Lower leg skin (tissue), 4 donors: ENCODE results near the gene ANKRD53. TPM values are rescaled to one million over a fixed set of nuclear protein-coding genes. Genes with fewer than 3 reads are reported as not detected.

Experiments used
- DNase-seq, 2 donors: peaks; one replicate each; pipeline ENCODE4 v3.0.0-alpha.2; 2019; ENCODE audit warnings: low spot score in 2 of 2
- H3K4me3 ChIP-seq: fragments of 200-600 bp; sonication (generic); 2 replicates; pipeline ENCODE4 v1.5.1; 2017; ENCODE audit warnings: mild to moderate bottlenecking, low read depth; ENCODE audit not compliant: poor library complexity, severe bottlenecking
- CTCF ChIP-seq, 3 donors: fragments of 450-650 bp; IDR thresholded peaks; one replicate each; pipeline ENCODE4 v1.5.1; 2016; ENCODE audit warnings: antibody characterized with exemption in 3 of 3, mild to moderate bottlenecking in 3 of 3, moderate library complexity in 2 of 3
- POLR2A ChIP-seq, 2 donors: fragments of 450-650 bp; IDR thresholded peaks; one replicate each; pipeline ENCODE4 v1.6.1; 2016 to 2017; ENCODE audit warnings: antibody characterized with exemption in 2 of 2, mild to moderate bottlenecking in 1 of 2, moderate library complexity in 1 of 2
- WGBS, 2 donors: methylation state at CpG; one replicate each; pipeline ENCODE4 v1.1.5; 2018; 5-methylcytosine and 5-hydroxymethylcytosine counted together
- intact Hi-C: fragments of 100-400 bp; cut with DNase I; formaldehyde crosslinking; loops from one replicate; pipeline ENCODE4 v1.15.0; 2023; ENCODE audit warnings: low total_unique reads
- total RNA-seq, 4 donors: library from RNA; depleted of rRNA; stranded (reverse); fragments of >200 nt; gene quantifications; one replicate each; pipeline ENCODE4 v1.1.0, GENCODE V29; 2016

The ANKRD53 gene
- total RNA-seq, 4 donors from 2014 or later, result 0.27 to 1.3 (median 0.84) TPM; not detected in 1

GRCh38 chr2:70939001-70939838 lies 39.2 kb upstream of the ANKRD53 start:
- WGBS, 2 donors, result 68 to 75% methylated on average over 23 to 30 of the region's 30 CpGs
- intact Hi-C loops, result no loop called here
- DNase-seq, result peak in 1 of 2 donors; percentile 60
- H3K4me3 ChIP-seq, result no peak overlapping the region
- TF ChIP-seq POLR2A (IDR thresholded peaks at IDR 0.05) (no peak), CTCF (IDR thresholded peaks at IDR 0.05) (no peak)

GRCh38 chr2:70939839-70940580 lies 38.4 kb upstream of the ANKRD53 start:
- DNase-seq, result peak in 1 of 2 donors; percentile 59
- TF ChIP-seq CTCF (IDR thresholded peaks at IDR 0.05) (no peak), POLR2A (IDR thresholded peaks at IDR 0.05) (no peak)
- WGBS, 2 donors, result 79 to 88% methylated on average over 10 of the region's 10 CpGs

GRCh38 chr2:70941186-70941585 lies 37.2 kb upstream of the ANKRD53 start:
- DNase-seq, result peak in 1 of 2 donors; percentile 61
- 72% methylated on average over 6 of the region's 6 CpGs for WGBS, 2 donors
- H3K4me3 ChIP-seq, result no peak overlapping the region
- no peak for TF ChIP-seq CTCF (IDR thresholded peaks at IDR 0.05)
- TF ChIP-seq POLR2A (IDR thresholded peaks at IDR 0.05), result no peak
- intact Hi-C loops, result no loop called here

More at GRCh38 chr2:70939839-70940580, 38.4 kb upstream of the ANKRD53 start:
- H3K4me3 ChIP-seq, result no peak overlapping the region
- intact Hi-C loops, result no loop called here

GRCh38 chr2:70941701-70942100 lies 36.7 kb upstream of the ANKRD53 start:
- peak in 1 of 2 donors; percentile 53 for DNase-seq
- no peak overlapping the region for H3K4me3 ChIP-seq
- WGBS, 2 donors, result 82 to 85% methylated on average over 5 of the region's 5 CpGs
- intact Hi-C loops, result no loop called here
- TF ChIP-seq POLR2A (IDR thresholded peaks at IDR 0.05), result no peak
- no peak for TF ChIP-seq CTCF (IDR thresholded peaks at IDR 0.05)

GRCh38 chr2:70942396-70943204 lies 35.8 kb upstream of the ANKRD53 start:
- TF ChIP-seq CTCF (IDR thresholded peaks at IDR 0.05) (no peak), POLR2A (IDR thresholded peaks at IDR 0.05) (no peak)
- WGBS, 2 donors, result 67 to 71% methylated on average over 6 of the region's 6 CpGs
- H3K4me3 ChIP-seq, result no peak overlapping the region
- intact Hi-C loops, result no loop called here
- peak in 1 of 2 donors; percentile 54 for DNase-seq
